HepG2 (cell line): ENCODE results near the gene STYXL1. TPM values are rescaled to one million over a fixed set of nuclear protein-coding genes. Genes with fewer than 3 reads are reported as not detected.

ENCODE experiments used
- GLMP ChIP-seq: sonication (generic); formaldehyde crosslinking; IDR thresholded peaks from 2 replicates; pipeline ENCODE4 v1.9.0; 2021; ENCODE audit warnings: missing genetic modification reagents, mild to moderate bottlenecking, borderline replicate concordance
- ISL2 ChIP-seq: sonication (generic); formaldehyde crosslinking; IDR thresholded peaks from 2 replicates; pipeline ENCODE4 v1.5.0; 2020; ENCODE audit warnings: missing genetic modification reagents
- JDP2 ChIP-seq: sonication (generic); formaldehyde crosslinking; IDR thresholded peaks from 2 replicates; pipeline ENCODE4 v1.8.1; 2022; ENCODE audit warnings: missing genetic modification reagents, borderline replicate concordance
- MED13 ChIP-seq: sonication (generic); formaldehyde crosslinking; IDR thresholded peaks from 2 replicates; pipeline ENCODE4 v1.5.0; 2020; ENCODE audit warnings: missing genetic modification reagents
- MYPOP ChIP-seq: sonication (generic); formaldehyde crosslinking; IDR thresholded peaks from 2 replicates; pipeline ENCODE4 v1.8.1; 2023; ENCODE audit warnings: mild to moderate bottlenecking, moderate library complexity, missing genetic modification reagents
- NFE2L1 ChIP-seq: sonication (generic); formaldehyde crosslinking; IDR thresholded peaks from 2 replicates; pipeline ENCODE4 v1.4.0; 2020; ENCODE audit warnings: missing genetic modification reagents, mild to moderate bottlenecking, borderline replicate concordance
- SMAD1 ChIP-seq: sonication (generic); formaldehyde crosslinking; IDR thresholded peaks from 2 replicates; pipeline ENCODE4 v1.4.0; 2020; ENCODE audit warnings: missing genetic modification reagents, low read depth, mild to moderate bottlenecking, borderline replicate concordance
- SMAD3 ChIP-seq: sonication (generic); formaldehyde crosslinking; IDR thresholded peaks from 2 replicates; pipeline ENCODE4 v1.4.0; 2020; ENCODE audit warnings: missing genetic modification reagents
- SOX6 ChIP-seq, 2 experiments: fragments of 450-650 bp in 1 of 2; sonication (generic) in 1 of 2; formaldehyde crosslinking in 1 of 2; IDR thresholded peaks; 2 replicates each; pipeline versions ENCODE4 v1.4.0 to v1.6.1; 2017 to 2020; ENCODE audit warnings: antibody characterized with exemption in 1 of 2, mild to moderate bottlenecking in 1 of 2, missing genetic modification reagents in 1 of 2
- SP5 ChIP-seq: IDR thresholded peaks from 2 replicates; pipeline ENCODE4 v1.6.1; 2016; ENCODE audit warnings: low read depth, borderline replicate concordance
- ZFY ChIP-seq: sonication (generic); formaldehyde crosslinking; IDR thresholded peaks from 2 replicates; pipeline ENCODE4 v1.4.0; 2020; ENCODE audit warnings: missing genetic modification reagents
- ZMAT3 ChIP-seq: sonication (generic); formaldehyde crosslinking; conservative IDR thresholded peaks from 2 replicates; pipeline ENCODE4 v1.7.0; 2021; ENCODE audit warnings: missing genetic modification reagents
- ZNF30 ChIP-seq: sonication (generic); formaldehyde crosslinking; IDR thresholded peaks from 2 replicates; pipeline ENCODE4 v1.5.0; 2020; ENCODE audit warnings: mild to moderate bottlenecking, missing genetic modification reagents
- ZNF431 ChIP-seq: sonication (generic); formaldehyde crosslinking; IDR thresholded peaks from 2 replicates; pipeline ENCODE4 v1.9.0; 2022; ENCODE audit warnings: missing genetic modification reagents, low read depth, mild to moderate bottlenecking, borderline replicate concordance
- ZNF556 ChIP-seq: sonication (generic); formaldehyde crosslinking; IDR thresholded peaks from 2 replicates; pipeline ENCODE4 v1.4.0; 2020; ENCODE audit warnings: mild to moderate bottlenecking, missing genetic modification reagents, borderline replicate concordance
- ZNF615 ChIP-seq: sonication (generic); formaldehyde crosslinking; IDR thresholded peaks from 2 replicates; pipeline ENCODE4 v1.5.0; 2020; ENCODE audit warnings: mild to moderate bottlenecking, missing genetic modification reagents, borderline replicate concordance
- polyA plus RNA-seq, 8 experiments: library from polyadenylated mRNA; depleted of rRNA in 3 of 8; stranded (reverse) in 7 of 8; unstranded in 1 of 8; fragments of >200 nt; fragmentation: Illumina TruSeq in 4 of 8; extraction: Trizol in 4 of 8; gene quantifications; 2 replicates each; pipeline versions ENCODE4 v1.2.1 to v1.2.3, GENCODE V29; 2011 to 2016; ENCODE audit warnings: low read depth in 4 of 8, missing spikeins in 1 of 8, mixed read lengths in 1 of 8; ENCODE audit not compliant: insufficient read depth in 1 of 8
- total RNA-seq, 5 experiments: library from RNA; depleted of rRNA; stranded (reverse); fragments of >200 nt; fragmentation: Illumina TruSeq; extraction: Trizol; gene quantifications; 2 replicates each; pipeline ENCODE4 v1.2.3, GENCODE V29; 2016; ENCODE audit warnings: low read depth in 1 of 5
- TF ChIP-seq, protein P1 (sequence below): sonication (generic); formaldehyde crosslinking; IDR thresholded peaks from 2 replicates; pipeline ENCODE4 v1.5.1; 2020; ENCODE audit warnings: missing genetic modification reagents, mild to moderate bottlenecking, borderline replicate concordance
- TF ChIP-seq, protein P2 (sequence below): sonication (generic); formaldehyde crosslinking; IDR thresholded peaks from 2 replicates; pipeline ENCODE4 v1.4.0; 2020; ENCODE audit warnings: mild to moderate bottlenecking, missing genetic modification reagents
- TF ChIP-seq, protein P3 (sequence below): sonication (generic); formaldehyde crosslinking; conservative IDR thresholded peaks from 2 replicates; pipeline ENCODE4 v1.5.0; 2020; ENCODE audit warnings: missing genetic modification reagents

STYXL1 gene
- total and polyA plus RNA-seq, 2 of the 13 experiments (the other 11 are each of a cell fraction or from before 2014, with no cell fraction given): 23.9 to 38.3 TPM

DNA sequence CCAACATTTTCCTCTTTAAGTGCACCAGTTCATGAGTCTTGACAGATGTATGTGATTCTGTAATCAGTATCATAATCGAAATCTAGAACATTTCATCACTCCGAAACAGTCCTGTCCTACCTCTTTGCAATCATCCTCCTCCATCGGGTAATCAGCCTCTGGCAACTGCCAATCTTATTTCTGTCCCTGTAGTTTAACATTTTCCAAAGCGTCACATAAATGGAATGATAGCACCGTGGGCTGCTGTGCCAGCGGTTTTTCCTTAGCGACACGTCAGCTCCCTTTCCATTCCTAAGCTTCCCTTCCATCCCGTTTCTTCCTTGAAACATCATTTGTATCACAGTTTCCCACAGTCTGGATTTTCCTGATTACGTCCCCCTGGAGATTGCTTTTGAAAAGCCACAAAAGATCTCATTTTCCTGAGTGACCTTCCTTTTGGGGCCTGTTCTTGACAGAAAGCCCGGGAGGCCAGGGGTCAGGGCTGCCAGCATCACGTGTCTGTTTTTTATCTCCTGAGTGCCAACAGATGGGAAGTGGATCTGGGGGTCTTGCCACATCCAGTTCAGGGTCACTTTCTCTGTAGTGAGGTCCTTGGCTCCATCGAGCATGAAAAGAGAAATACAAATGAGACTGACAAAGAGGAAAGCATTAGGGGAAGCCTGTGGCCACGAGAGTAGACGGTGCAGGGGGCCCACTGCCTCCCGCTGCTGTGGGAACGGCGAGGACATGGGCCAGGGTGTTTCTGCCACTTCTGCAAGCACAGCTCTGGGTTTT, 85.0 kb downstream of the STYXL1 start (continued):
- TF ChIP-seq, protein P1, sequence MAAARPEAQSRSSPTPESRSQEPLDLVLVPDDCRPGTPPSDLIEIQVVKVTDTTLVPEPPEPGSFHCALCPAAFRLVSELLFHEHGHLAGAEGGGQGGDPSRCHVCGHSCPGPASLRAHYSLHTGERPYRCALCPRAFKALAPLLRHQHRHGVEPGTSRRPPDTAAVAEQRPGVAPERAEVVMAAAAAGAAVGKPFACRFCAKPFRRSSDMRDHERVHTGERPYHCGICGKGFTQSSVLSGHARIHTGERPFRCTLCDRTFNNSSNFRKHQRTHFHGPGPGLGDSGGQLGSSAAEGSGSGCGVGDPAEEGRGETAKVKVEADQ (CRISPR knock-in tag): no peak; the same call in 1 of the 2 replicates
- TF ChIP-seq, protein P2, sequence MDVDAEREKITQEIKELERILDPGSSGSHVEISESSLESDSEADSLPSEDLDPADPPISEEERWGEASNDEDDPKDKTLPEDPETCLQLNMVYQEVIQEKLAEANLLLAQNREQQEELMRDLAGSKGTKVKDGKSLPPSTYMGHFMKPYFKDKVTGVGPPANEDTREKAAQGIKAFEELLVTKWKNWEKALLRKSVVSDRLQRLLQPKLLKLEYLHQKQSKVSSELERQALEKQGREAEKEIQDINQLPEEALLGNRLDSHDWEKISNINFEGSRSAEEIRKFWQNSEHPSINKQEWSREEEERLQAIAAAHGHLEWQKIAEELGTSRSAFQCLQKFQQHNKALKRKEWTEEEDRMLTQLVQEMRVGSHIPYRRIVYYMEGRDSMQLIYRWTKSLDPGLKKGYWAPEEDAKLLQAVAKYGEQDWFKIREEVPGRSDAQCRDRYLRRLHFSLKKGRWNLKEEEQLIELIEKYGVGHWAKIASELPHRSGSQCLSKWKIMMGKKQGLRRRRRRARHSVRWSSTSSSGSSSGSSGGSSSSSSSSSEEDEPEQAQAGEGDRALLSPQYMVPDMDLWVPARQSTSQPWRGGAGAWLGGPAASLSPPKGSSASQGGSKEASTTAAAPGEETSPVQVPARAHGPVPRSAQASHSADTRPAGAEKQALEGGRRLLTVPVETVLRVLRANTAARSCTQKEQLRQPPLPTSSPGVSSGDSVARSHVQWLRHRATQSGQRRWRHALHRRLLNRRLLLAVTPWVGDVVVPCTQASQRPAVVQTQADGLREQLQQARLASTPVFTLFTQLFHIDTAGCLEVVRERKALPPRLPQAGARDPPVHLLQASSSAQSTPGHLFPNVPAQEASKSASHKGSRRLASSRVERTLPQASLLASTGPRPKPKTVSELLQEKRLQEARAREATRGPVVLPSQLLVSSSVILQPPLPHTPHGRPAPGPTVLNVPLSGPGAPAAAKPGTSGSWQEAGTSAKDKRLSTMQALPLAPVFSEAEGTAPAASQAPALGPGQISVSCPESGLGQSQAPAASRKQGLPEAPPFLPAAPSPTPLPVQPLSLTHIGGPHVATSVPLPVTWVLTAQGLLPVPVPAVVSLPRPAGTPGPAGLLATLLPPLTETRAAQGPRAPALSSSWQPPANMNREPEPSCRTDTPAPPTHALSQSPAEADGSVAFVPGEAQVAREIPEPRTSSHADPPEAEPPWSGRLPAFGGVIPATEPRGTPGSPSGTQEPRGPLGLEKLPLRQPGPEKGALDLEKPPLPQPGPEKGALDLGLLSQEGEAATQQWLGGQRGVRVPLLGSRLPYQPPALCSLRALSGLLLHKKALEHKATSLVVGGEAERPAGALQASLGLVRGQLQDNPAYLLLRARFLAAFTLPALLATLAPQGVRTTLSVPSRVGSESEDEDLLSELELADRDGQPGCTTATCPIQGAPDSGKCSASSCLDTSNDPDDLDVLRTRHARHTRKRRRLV (CRISPR knock-in tag): no peak
- TF ChIP-seq ZNF431 (CRISPR knock-in tag) (no peak), SP5 (CRISPR knock-in tag) (no peak), SOX6 (IDR thresholded peaks at IDR 0.05) (no peak), SOX6 (CRISPR knock-in tag; IDR thresholded peaks at IDR 0.05) (peak; percentile 94), GLMP (CRISPR knock-in tag) (no peak), SMAD3 (CRISPR knock-in tag) (peak; percentile 55; the same call in 1 of the 2 replicates), NFE2L1 (CRISPR knock-in tag) (no peak), ZMAT3 (CRISPR knock-in tag) (no peak), ISL2 (peak; percentile 80), MYPOP (CRISPR knock-in tag) (peak; percentile 76), MED13 (CRISPR knock-in tag) (peak; percentile 78), ZFY (no peak; the same call in 1 of the 2 replicates), JDP2 (no peak; the same call in 1 of the 2 replicates), ZNF615 (CRISPR knock-in tag) (no peak), ZNF30 (CRISPR knock-in tag) (no peak), SMAD1 (CRISPR knock-in tag) (no peak), ZNF556 (peak; percentile 57; the same call in 1 of the 2 replicates)
- TF ChIP-seq, protein P3, sequence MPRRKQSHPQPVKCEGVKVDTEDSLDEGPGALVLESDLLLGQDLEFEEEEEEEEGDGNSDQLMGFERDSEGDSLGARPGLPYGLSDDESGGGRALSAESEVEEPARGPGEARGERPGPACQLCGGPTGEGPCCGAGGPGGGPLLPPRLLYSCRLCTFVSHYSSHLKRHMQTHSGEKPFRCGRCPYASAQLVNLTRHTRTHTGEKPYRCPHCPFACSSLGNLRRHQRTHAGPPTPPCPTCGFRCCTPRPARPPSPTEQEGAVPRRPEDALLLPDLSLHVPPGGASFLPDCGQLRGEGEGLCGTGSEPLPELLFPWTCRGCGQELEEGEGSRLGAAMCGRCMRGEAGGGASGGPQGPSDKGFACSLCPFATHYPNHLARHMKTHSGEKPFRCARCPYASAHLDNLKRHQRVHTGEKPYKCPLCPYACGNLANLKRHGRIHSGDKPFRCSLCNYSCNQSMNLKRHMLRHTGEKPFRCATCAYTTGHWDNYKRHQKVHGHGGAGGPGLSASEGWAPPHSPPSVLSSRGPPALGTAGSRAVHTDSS (CRISPR knock-in tag): no peak
